HG03060 (cell line): ENCODE data around the gene ATMIN.

ENCODE experiments used
- ATAC-seq: cut with Tn5 transposase; IDR thresholded peaks from one replicate; pipeline ENCODE4 v1.9.1; 2021; ENCODE audit warnings: low read depth, moderate number of reproducible peaks; ENCODE audit not compliant: unreplicated experiment

ATMIN gene

DNA sequence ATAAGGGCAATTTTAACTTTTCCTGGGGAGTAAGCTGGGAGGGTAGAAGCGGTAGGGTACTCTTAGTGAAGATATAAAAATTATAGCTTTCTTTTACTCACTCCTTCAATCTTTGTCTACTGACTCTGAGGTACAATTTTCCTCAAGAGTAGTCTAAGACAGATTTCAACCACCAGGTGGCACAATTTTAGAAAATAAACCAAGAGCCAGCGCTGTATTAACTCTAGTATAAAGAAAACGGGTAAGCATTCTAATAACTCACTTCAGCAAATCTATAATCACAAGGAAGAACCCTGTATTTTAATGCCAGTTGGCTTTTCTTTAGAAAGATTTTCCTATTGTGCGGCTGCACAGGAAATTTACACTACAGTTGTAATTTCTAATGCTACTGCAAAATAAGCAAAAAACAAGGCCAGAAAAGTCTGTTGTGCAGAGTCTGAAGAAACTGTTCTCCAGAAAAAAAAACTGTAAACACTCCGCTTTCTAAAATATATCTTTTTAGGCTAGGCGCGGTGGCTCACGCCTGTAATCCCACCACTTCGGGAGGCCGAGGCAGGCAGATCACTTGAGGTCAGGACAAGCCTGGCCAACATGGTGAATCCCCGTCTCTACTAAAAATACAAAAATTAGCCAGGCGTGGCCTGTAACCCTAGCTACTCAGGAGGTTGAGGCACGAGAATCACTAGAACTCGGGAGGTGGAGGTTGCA is 30.8 kb upstream of the ATMIN start:
- no peak for ATAC-seq

DNA sequence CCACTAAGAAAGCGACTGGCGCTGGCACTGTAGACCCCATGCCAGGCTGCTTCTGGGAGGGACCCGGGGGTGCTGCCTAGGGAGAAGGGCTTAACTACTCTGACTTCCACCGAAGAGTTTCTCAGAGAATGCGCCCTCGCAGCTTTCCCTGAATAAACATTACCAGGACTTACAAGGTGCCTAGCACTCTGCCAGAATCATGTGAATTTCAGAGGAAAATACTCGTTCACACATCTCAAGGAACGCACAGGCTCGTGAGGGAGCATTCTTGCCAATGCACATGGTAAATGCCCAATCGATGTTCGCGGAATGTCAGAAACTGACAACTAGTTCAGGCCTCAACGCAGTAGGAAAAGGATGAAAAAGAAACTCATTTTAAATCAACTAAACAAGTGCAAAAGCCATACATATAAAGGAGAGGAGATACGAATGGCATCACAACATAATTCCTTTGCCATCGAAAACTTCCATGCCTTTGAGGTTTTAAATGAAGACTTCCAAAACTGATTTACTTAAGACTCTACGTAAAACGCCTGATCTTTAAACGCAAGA is 30.0 kb upstream of the ATMIN start:
- no peak for ATAC-seq

DNA sequence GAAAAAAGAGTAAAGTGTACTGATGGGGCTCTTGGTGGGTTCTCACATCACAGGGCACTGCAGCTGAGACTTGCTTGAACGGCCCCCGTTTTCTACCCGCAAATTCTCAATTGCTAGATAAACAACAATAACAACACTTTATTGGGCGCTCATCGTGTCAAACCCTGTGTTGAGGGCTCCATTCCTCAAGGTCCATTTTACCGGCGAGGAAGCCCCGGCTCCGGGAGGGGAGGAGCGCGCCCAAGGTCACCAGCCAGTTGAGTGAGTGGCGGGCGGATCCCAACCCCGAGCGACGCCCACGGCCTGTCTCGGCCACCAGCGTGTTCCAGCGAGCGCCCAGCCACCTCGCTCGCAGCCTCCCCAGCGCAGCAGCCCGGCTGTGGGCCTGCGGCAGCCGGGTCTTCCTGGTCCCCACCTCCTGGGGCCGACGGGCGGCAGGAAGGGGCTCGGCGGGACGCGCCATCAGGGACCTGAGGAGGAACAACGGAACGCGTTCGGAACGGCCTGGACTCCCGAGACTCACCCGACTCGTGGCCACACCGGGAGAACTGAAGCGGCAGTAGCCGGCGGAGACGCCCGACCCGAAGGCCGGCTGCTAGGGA is 29.3 kb upstream of the ATMIN start:
- ATAC-seq, result peak; percentile 7

DNA sequence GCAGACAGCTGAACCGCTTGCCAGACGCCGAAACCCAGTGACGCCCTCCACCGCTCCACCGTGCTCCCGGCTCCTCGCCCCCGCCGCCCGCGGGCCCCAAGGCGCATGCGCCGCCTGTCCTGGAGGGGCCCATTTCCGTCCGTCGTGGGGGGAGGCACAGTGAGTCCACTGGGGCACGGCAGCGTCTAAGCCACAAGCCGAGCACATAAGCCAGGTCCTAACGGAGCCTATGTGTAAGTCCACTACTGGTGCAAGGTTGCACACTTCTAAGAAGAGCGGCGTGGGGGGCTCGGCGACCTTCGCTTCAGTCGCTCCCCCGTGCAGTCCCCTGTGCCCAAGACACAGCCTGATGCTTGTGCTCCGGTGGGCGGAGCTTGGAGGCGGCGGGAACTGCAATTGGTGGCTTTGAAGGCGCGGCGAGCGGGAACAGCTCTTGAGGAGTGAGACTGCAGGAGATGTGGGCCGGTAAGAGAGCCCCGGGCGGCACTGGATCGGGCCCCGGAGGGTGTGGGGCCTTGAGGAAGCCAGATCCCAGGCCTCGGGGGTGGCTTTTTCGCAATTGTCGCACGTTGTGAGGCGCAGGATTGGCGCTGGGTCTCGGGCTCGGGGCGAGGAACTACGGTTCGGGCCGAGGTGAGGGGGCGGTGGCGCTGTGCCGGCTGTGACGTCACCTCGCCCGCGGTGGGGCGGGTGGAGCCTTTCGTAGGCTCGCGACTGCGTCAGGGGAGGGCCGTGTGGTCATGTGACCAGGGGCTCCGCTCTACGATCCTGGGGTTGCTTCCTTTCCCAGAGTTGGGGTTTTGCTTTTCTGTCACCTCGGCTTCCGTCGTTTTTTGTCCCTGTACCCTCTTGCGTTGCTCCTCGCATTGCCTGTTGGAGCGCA is 28.6 kb upstream of the ATMIN start, which contains the start of the genes CENPN and CMC2:
Gene CENPN, plus strand, starts transcription at position 402 of the 883 bp plus-strand sequence. CDS start 4,726 bp downstream, outside the sequence.
Gene CMC2, minus strand, starts transcription at position 73 of the 883 bp plus-strand sequence. CDS start 9,491 bp downstream, outside the sequence.
- peak; percentile 82 for ATAC-seq

DNA sequence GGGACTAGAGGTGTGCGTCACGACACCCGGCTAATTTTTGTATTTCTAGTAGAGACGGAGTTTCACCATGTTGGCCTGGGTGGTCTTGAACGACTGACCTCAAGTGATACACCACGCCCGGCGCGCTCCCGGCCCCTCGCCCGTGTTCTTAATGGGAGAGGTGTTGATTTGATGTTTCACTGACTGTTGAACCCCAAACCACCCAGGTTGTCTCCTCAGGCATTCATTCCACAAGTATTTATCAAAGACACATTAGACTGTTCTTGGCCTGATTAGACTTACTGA is 27.2 kb upstream of the ATMIN start:
- ATAC-seq, result no peak

DNA sequence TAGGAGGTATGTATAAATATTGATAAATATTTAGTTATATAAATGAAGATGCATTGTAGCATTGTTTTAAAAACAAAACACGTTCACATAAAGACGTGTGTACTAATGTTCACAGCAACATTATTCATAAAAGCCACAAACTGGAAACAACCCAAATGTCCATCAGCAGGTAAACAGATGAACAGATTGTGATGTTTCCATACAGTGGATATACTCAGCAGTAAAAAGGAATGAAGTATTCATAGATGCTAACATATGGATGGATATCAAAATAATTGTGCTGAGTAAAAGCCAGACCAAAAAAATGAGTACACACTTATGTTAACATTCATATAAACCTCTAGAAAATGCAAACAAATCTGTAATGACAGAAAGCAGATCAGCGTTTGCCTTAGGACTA is 22.7 kb upstream of the ATMIN start:
- ATAC-seq, result no peak

DNA sequence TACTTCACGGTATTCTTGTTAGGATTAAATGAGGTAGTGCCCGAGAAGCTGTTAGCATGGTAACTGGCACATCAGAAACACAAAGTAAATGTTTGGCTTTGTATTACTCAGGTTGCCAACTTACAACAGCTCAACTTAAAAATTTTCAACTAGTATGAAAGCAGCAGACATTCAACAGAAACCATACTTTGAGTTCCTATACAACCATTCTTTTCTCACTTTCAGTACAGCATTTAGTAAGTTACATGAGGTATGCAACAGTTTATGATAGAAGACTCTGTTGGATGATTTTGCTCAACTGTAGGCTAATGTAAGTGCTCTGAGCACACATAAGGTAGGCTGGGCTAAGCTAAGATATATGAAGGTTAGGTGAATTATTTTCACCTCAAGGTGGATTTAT is 21.0 kb upstream of the ATMIN start:
- no peak for ATAC-seq

DNA sequence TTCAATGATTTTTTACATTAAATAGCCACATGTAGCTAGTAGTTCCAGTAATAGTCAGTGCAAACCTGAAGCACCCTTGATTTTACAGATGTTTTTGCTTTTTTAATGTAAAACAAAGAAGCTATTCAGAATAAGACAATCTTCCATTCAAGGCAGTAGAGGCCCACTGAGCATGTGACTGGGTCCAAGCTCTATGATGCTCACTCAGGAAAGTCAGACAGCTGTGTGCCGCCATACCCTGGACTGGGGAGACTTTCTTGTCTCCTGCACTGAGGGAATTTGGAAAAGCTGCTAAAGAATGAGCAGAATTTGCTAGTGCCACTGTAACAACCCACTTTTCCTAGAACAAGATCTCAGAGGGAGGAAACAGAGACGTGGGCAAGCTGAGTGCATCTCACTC is 17.1 kb upstream of the ATMIN start:
- no peak for ATAC-seq

DNA sequence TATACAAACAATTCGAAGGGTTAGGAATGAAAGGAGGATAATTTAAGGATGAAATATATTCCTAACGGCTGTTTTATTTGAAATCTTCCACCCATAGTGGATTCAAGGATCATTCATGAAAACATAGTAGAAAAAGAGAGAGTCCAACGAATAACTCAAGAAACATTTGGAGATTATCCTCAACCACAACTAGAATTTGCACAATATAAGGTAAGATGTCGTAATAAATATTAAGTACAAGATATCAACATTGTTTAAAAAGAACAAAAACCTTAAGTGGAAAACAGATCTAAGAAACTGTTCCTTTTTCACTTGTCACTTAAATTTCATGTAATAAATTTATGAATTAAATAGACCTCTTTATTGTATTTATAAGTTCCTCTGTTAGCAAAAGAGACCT is 9.2 kb upstream of the ATMIN start:
- no peak for ATAC-seq

DNA sequence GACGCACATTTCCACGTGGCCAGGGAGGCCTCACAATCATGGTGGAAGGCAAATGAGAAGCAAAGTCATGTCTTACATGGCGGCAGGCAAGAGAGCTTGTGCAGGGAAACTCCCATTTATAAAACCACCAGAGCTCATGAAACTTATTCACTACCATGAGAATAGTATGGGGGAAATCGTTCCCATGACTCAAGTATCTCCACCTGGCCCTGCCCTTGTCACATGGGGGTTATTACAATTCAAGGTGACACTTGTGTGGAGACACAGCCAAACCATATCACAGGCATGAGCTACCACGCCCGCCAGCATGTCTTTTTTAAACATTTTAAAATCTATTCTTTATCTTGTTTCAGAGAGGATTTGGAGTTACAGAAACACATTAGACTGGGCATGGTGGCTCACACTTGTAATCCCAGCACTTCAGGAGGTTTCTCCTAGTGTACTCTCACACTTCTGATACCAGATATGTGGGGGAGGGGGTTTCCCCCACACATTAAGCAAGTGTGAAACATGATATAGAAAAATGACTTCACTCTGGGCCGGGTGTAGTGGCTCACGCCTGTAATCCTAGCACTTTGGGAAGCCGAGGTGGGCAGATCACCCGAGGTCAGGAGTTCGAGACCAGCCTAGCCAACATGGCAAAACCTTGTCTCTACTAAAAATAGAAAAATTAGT is 5.6 kb upstream of the ATMIN start:
- no peak for ATAC-seq

DNA sequence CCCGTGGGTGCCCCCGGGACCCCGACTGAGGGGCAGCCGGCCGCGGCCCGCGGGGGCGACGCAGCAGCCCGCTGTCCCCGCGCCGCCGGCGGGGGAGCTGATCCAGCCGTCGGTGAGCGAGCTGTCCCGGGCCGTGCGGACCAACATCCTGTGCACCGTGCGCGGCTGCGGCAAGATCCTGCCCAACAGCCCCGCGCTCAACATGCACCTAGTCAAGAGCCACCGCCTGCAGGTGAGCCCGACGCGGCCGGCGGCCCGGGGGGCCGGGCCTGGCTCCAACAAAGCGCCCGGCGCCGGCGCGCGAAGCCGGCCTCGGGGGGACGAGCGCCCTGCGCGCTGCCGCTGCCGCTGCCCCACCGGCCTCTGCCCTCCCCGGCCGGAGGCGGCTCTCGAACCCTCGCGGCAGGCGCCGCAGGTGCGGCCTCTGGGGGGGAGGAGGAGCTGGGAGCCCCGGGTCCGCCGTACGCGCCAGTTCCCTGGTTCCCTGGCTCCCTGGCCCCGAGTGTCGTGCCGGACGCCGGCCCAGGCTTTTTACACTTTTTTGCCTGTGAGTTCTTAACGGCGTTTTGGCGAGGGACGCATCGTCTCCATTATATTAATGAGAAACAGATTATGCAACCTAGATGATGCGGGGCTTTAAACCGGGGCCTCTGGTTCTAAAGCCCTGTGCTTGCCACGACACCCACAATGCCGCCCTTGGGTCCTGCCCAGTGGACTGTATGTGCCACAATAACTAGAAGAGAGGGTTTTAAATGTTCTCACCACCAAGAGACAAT is 521 bp downstream of the ATMIN start:
- no peak for ATAC-seq

DNA sequence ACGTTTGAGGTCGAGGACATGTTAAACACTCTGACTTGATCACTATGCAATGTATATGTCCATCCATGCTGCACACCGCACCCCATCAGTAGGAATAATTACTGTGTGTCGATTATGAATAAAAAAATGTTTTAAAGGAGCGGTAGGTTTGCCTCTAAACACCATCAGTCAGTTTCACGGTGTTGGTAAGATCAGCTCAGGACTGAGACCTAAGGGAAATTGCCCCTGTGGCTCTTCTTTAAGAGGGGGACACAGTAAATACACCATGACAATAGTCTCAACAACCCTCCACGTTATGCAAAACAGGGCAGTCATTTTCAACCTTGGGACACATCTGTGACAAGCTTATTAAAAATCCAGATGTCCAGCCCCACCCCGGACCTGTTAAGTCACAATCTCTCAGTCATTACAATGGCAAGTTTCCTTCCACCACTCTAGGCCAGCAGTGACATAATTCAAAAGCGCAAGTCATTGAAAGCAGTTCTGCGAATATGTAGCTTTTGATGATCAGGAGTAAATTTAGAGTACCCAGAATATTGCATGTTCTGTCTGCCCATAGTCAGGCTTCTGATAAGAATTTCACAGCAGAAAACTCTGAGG is 1.2 kb downstream of the ATMIN start:
- ATAC-seq, result no peak

DNA sequence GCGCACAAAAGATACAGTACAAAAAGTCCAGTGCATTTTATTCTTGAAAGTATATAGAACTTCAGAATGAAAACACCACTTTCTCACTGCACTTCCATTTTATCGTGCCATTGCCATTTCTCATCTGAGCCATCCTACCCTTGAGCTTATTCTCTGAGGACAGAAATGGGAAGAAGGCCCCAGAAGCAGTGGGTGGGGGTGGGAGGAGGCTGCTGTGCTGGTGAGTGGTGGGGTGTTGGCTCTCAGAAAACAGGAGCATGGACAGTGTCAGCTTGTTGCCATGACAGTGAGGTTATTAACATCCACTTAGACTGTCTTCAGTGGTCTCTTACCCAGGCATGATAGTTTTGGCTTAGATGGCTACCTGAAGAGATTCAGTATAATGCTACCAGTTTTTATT is 4.5 kb downstream of the ATMIN start:
- no peak for ATAC-seq

DNA sequence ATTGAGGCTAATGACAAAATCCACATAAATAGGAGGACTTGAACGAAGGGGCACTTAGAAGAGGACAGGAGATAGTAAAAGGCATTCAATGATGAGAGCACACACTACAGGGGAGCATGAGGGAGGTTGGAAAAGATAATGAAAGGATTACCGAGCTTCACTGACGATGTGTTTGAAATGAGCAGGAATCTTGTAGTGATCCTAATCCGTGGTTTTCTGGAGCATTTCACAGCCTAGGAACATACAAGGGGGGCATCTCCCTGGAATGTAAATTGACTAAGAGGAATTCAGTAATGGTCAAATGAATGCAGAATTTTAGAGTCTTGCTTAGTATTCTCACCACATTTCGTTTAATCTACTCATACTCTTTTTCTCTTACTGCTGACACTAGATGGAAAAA is 5.2 kb downstream of the ATMIN start:
- ATAC-seq, result no peak

DNA sequence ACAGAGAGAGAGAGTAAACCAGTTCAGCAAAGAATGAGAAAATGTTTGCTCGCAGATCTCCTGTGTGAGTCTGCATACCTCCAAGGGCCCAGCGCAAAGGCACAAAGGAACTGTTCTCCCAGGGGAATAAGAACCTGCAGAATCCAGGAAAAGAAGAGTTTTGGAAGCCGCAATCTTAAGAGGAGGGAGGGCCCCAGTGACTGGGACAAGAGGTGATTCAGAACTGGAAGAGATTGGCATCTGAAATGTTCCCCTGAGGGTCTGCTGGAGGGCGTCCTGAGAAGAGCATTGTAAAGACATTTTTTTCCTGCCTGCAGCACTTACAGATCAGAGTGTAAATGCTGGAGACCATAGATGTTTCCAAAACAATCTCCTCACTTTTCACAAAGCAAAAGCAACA is 6.1 kb downstream of the ATMIN start:
- ATAC-seq, result no peak

DNA sequence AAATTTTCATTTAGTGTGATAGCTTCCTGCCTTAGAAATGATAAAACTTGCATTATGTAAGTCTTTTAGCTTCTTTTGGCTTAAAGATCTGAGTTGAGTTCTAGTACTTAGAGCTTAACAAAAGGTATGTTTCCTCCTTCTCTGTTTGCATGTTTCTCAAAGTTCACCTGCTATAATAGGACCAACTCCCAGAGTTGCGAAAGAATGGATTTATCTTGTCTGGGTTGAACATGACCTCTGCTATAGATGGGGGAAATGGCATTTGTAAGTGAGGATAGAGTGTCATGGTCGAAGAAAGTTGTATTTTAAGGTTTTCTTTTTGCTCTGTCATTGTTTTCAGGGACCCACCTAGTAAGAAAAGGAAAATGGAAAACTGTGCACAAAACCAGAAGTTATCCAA is 7.2 kb downstream of the ATMIN start:
- no peak for ATAC-seq

DNA sequence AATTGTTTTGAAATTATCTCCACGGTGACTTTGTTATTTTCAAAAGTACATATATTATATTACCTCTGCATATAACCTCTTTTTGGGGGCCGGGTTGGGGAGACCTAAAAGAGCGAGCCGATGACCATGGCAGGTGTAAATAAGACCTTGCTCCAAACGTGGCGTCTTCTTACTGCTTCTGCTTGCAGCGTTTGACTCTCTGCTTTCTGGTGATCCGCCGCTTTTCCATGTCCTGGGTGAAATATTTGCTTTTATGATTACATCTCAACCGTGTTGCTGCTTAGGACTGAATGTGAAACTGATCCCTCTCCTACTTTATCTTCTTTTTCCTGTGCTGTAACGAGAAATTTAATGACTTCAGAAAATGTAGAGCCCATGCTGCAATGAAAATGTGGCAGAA is 18.1 kb downstream of the ATMIN start:
- ATAC-seq, result no peak

DNA sequence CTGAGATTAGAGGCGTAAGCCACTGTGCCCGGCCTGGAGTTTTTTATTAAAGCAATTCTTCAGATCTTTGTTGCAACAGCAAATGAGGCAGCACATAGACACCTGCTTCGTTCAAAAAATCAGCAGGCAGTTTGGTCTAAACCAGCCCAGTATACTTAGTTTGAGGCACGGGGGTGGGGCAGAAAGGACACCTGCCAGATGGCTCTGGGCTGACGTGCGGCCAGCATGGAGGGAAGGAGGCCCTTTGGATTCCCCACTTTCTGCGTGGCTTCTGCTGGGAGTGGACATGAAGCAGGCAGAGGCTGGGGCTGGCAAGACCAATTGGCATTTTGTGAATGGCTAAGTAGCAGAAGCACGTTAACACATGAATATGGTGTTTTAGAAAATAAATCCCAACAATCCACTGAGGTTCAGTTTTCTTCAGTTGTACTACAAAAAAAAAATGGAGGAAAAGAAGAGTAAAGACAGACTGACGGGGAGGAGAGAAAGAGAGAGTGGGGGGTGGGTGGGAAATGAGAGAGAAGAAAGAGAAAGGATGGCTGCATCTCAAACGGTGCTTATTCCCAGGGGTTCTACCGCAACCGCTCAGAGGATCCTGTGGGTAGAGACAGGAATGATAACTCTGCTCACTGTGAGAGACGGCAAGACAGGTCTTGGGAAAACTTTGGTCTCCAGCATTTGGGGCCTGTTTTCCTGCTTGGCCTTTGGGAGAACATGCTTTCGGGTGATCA is 25.1 kb downstream of the ATMIN start:
- ATAC-seq, result no peak

DNA sequence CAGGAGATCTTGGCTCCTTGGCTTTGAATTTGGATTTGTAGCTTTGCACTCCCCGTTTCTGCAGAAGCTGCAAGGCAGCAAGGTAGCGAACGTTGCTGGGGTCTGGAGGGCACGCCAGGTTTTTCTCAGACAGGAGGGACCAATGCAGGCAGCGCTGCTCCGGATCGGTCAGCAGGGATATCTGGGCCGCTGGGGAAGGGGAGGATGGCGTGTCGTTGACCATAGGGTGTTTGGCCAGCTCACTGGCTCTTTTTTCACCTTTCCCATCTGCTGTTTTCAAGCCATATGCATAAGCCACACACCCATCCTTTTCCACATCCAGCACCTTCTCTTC is 25.6 kb downstream of the ATMIN start:
- no peak for ATAC-seq
